HepG2 (cell line): ENCODE results near the gene CARD19. TPM values are rescaled to one million over a fixed set of nuclear protein-coding genes. Genes with fewer than 3 reads are reported as not detected.

Experiments
- ATAC-seq: fragments of 200-7000 bp; cut with Tn5 transposase; 3 replicates; pipeline ENCODE4 v1.9.1; 2020; ENCODE audit warnings: mild to moderate bottlenecking, moderate library complexity
- BruUV-seq: library from RNA; stranded (reverse); fragments of 400-500 nt; replicated peaks from 2 replicates; lab custom pipeline; 2021; lab: Mats Ljungman, UMichigan
- CTCF ChIA-PET: fragments of 300-600 bp; formaldehyde crosslinking; extraction: SDS; loops from one replicate; lab custom pipeline; 2021; ENCODE audit warnings: low total read pairs, inconsistent platforms, low intra/inter-chr PET ratio; lab: Yijun Ruan, JAX
- POLR2A ChIA-PET: fragments of 350-600 bp; sonication (Branson Sonifier 250); formaldehyde crosslinking; loops from one replicate; lab custom pipeline; 2020; ENCODE audit warnings: antibody characterized with exemption, inconsistent platforms; lab: Yijun Ruan, JAX
- DNase-seq: peaks from one replicate; pipeline ENCODE4 v3.0.0-alpha.2; 2015; ENCODE audit warnings: low spot score
- FAIRE-seq: peaks from 3 replicates; lab custom pipeline; 2011; peaks lifted over from hg19 to GRCh38; lab: Jason Lieb, UNC
- H2AFZ ChIP-seq: one replicate; pipeline ENCODE4 v1.6.1; 2011; ENCODE audit warnings: low read length, inconsistent platforms
- H3K27ac ChIP-seq: fragments of 300-600 bp; 3 replicates; pipeline ENCODE4 v1.8.0; 2011; ENCODE audit warnings: mixed run types, mild to moderate bottlenecking, mixed read lengths, low read length, inconsistent platforms; ENCODE audit not compliant: insufficient read depth; ENCODE audit errors: extremely low read length
- H3K27me3 ChIP-seq, 2 experiments: fragments of 200-600 bp in 1 of 2; 2 replicates in 1 of 2; 3 replicates in 1 of 2; pipeline versions ENCODE4 v1.6.0 to v1.8.0; 2011; ENCODE audit warnings: low read length in 2 of 2, mild to moderate bottlenecking in 2 of 2, moderate library complexity in 2 of 2, inconsistent platforms in 1 of 2; ENCODE audit not compliant: insufficient read depth in 2 of 2, control insufficient read depth in 1 of 2
- H3K36me3 ChIP-seq, 2 experiments: fragments of 200-600 bp in 1 of 2; replicated peaks in 1 of 2; 2 replicates in 1 of 2; 3 replicates in 1 of 2; pipeline versions ENCODE4 v1.5.1 to v1.8.0; 2011; ENCODE audit warnings: low read length in 2 of 2, inconsistent platforms in 1 of 2; ENCODE audit not compliant: insufficient read depth in 2 of 2, control insufficient read depth in 1 of 2
- H3K4me1 ChIP-seq: 2 replicates; pipeline ENCODE4 v1.5.1; 2012; ENCODE audit warnings: low read length, inconsistent platforms; ENCODE audit not compliant: insufficient read depth
- H3K4me2 ChIP-seq: 2 replicates; pipeline ENCODE4 v1.6.0; 2011; ENCODE audit warnings: low read depth, low read length, inconsistent platforms
- H3K4me3 ChIP-seq, 3 experiments: fragments of 200-600 bp in 1 of 3; sonication (generic), shearing (Covaris generic) in 1 of 3; replicated peaks in 1 of 3; 2 replicates each; pipeline ENCODE4 v1.5.1; 2011 to 2016; ENCODE audit warnings: low read length in 3 of 3, inconsistent platforms in 2 of 3, low read depth in 2 of 3, mild to moderate bottlenecking in 2 of 3, control low read depth in 1 of 3, mixed read lengths in 1 of 3; ENCODE audit not compliant: insufficient read depth in 1 of 3
- H3K79me2 ChIP-seq: one replicate; pipeline ENCODE4 v1.6.1; 2011; ENCODE audit warnings: low read length, inconsistent platforms; ENCODE audit not compliant: insufficient read depth
- H3K9ac ChIP-seq: 2 replicates; pipeline ENCODE4 v1.6.0; 2011; ENCODE audit warnings: mild to moderate bottlenecking, low read depth, low read length, inconsistent platforms; ENCODE audit not compliant: insufficient read depth
- H3K9me3 ChIP-seq: 2 replicates; pipeline ENCODE4 v1.5.1; 2012; ENCODE audit warnings: mild to moderate bottlenecking, low read length
- H4K20me1 ChIP-seq: 2 replicates; pipeline ENCODE4 v1.6.0; 2011; ENCODE audit warnings: inconsistent platforms, mild to moderate bottlenecking, low read length, moderate library complexity; ENCODE audit not compliant: insufficient read depth
- KLF13 ChIP-seq: sonication (generic); formaldehyde crosslinking; IDR thresholded peaks from 2 replicates; pipeline ENCODE4 v1.4.0; 2020; ENCODE audit warnings: mild to moderate bottlenecking, missing genetic modification reagents
- NFYB ChIP-seq: sonication (generic); formaldehyde crosslinking; IDR thresholded peaks from 2 replicates; pipeline ENCODE4 v1.4.0; 2020; ENCODE audit warnings: missing genetic modification reagents
- TOE1 ChIP-seq: sonication (generic); formaldehyde crosslinking; IDR thresholded peaks from 2 replicates; pipeline ENCODE4 v1.4.0; 2020; ENCODE audit warnings: mild to moderate bottlenecking, missing genetic modification reagents
- ZBTB21 ChIP-seq: sonication (generic); formaldehyde crosslinking; IDR thresholded peaks from 2 replicates; pipeline ENCODE4 v1.4.0; 2020; ENCODE audit warnings: missing genetic modification reagents
- ZNF136 ChIP-seq: sonication (generic); formaldehyde crosslinking; IDR thresholded peaks from 2 replicates; pipeline ENCODE4 v1.8.1; 2022; ENCODE audit warnings: low read depth, mild to moderate bottlenecking, moderate library complexity, missing genetic modification reagents
- ZNF331 ChIP-seq: sonication (generic); formaldehyde crosslinking; IDR thresholded peaks from 2 replicates; pipeline ENCODE4 v1.4.0; 2020; ENCODE audit warnings: missing genetic modification reagents
- ZNF558 ChIP-seq: sonication (generic); formaldehyde crosslinking; IDR thresholded peaks from 2 replicates; pipeline ENCODE4 v1.9.0; 2022; ENCODE audit warnings: mild to moderate bottlenecking, missing genetic modification reagents, borderline replicate concordance
- ZNF563 ChIP-seq: sonication (generic); formaldehyde crosslinking; IDR thresholded peaks from 2 replicates; pipeline ENCODE4 v1.8.0; 2022; ENCODE audit warnings: mild to moderate bottlenecking, moderate library complexity, missing genetic modification reagents
- WGBS: methylation state at CpG from one replicate; pipeline ENCODE4 v1.1.6; 2017; ENCODE audit warnings: low lambda C conversion rate; 5-methylcytosine and 5-hydroxymethylcytosine counted together
- in situ Hi-C: cut with HindIII; loops from 2 replicates; pipeline ENCODE4 v1.10.0; 2017; ENCODE audit warnings: low pct_unique_long_range_greater_than_20kb; ENCODE audit not compliant: extremely low pct_ligation_motif_present
- intact Hi-C: fragments of 100-400 bp; cut with micrococcal nuclease; formaldehyde crosslinking; loops from one replicate; pipeline ENCODE4 v1.10.0; 2022; ENCODE audit not compliant: unreplicated experiment
- polyA plus RNA-seq, 8 experiments: library from polyadenylated mRNA; depleted of rRNA in 3 of 8; stranded (reverse) in 7 of 8; unstranded in 1 of 8; fragments of >200 nt; fragmentation: Illumina TruSeq in 4 of 8; extraction: Trizol in 4 of 8; gene quantifications; 2 replicates each; pipeline versions ENCODE4 v1.2.1 to v1.2.3, GENCODE V29; 2011 to 2016; ENCODE audit warnings: low read depth in 4 of 8, missing spikeins in 1 of 8, mixed read lengths in 1 of 8; ENCODE audit not compliant: insufficient read depth in 1 of 8
- total RNA-seq, 5 experiments: library from RNA; depleted of rRNA; stranded (reverse); fragments of >200 nt; fragmentation: Illumina TruSeq; extraction: Trizol; gene quantifications; 2 replicates each; pipeline ENCODE4 v1.2.3, GENCODE V29; 2016; ENCODE audit warnings: low read depth in 1 of 5
- TF ChIP-seq, protein P1 (sequence below): sonication (generic); formaldehyde crosslinking; IDR thresholded peaks from 2 replicates; pipeline ENCODE4 v1.4.0; 2020; ENCODE audit warnings: missing genetic modification reagents
- TF ChIP-seq, protein P2 (sequence below): sonication (generic); formaldehyde crosslinking; IDR thresholded peaks from 2 replicates; pipeline ENCODE4 v1.5.0; 2020; ENCODE audit warnings: mild to moderate bottlenecking, missing genetic modification reagents, moderate library complexity
- TF ChIP-seq, protein P3 (sequence below): sonication (generic); formaldehyde crosslinking; IDR thresholded peaks from 2 replicates; pipeline ENCODE4 v1.4.0; 2020; ENCODE audit warnings: mild to moderate bottlenecking, missing genetic modification reagents

The CARD19 gene
- total and polyA plus RNA-seq, 2 of the 13 experiments (the other 11 are each of a cell fraction or from before 2014, with no cell fraction given), result 18.4 to 47.2 TPM

DNA sequence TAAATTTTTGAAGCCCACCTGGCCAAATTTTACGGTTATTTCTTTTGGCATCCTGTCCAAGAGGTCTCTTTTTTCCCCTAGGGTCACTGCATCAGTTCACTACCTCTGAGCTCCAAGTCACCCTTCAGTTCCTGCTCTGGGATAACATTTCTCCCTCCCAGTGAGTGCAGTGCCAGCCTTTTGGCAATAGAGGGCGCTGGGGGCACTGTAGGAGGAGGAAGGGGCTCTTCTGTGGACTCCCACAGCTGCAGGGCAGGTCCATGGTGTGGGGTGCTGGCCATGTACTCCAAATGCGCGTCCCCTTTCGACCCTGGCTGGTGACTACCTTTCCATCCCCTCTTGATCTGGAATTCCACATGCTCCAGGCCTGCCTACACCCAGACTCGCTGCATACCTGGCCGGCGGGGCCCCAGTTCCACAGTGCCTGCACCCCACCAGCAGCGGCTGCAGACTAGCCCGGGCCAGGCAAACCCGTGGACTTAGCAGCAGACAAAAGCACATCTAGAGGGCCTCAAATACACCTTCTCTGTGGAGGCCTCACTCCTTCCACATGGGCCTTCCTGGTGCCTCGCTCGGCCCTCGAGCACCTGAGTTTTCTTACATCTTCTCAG lies 58.4 kb downstream of the CARD19 start:
- peak; percentile 71 for ATAC-seq
- peak; percentile 58 for DNase-seq
- in situ Hi-C loops (loop anchor here (25.0 kb wide), 1 partner anchor 283 kb away; no protein-coding TSS in a partner anchor), intact Hi-C loops (loop anchor here (10.0 kb wide), 1 partner anchor 270 kb away; no protein-coding TSS in a partner anchor)
- Histone ChIP-seq H3K4me1 (peaks cover 38% of the 10 kb centered on the region), H3K9me3 (no peaks in the 10 kb centered on the region), H3K4me3 (no peak overlapping the region; a peak in 1 of 6 replicates), H3K9ac (no peak overlapping the region), H3K27me3 (peaks cover 0 to 2% of the 10 kb centered on the region in 2 experiments; a peak in 2 of 5 replicates), H3K4me2 (peak overlapping the region; percentile 30; the same call in 1 of the 2 replicates), H3K36me3 (no peaks in the 10 kb centered on the region), H2AFZ (no peak overlapping the region), H3K27ac (no peak overlapping the region), H4K20me1 (no peaks in the 10 kb centered on the region), H3K79me2 (no peaks in the 10 kb centered on the region)
- no peak for FAIRE-seq
- CTCF ChIA-PET, result interaction anchor here (0.6 kb wide), 1 partner anchor 148 kb away, joined by 3 read pairs; no protein-coding TSS in a partner anchor
- no TSS peak for BruUV-seq
- POLR2A ChIA-PET, result interaction anchor here (0.9 to 2.0 kb wide), 4 partner anchors 21 to 145 kb away, joined by 4 to 11 read pairs (median 4); partner anchors contain the start of gene NINJ1
- WGBS, result 51% methylated on average over 8 of the region's 14 CpGs
- TF ChIP-seq ZBTB21 (CRISPR knock-in tag), result no peak
- TF ChIP-seq, protein P1, sequence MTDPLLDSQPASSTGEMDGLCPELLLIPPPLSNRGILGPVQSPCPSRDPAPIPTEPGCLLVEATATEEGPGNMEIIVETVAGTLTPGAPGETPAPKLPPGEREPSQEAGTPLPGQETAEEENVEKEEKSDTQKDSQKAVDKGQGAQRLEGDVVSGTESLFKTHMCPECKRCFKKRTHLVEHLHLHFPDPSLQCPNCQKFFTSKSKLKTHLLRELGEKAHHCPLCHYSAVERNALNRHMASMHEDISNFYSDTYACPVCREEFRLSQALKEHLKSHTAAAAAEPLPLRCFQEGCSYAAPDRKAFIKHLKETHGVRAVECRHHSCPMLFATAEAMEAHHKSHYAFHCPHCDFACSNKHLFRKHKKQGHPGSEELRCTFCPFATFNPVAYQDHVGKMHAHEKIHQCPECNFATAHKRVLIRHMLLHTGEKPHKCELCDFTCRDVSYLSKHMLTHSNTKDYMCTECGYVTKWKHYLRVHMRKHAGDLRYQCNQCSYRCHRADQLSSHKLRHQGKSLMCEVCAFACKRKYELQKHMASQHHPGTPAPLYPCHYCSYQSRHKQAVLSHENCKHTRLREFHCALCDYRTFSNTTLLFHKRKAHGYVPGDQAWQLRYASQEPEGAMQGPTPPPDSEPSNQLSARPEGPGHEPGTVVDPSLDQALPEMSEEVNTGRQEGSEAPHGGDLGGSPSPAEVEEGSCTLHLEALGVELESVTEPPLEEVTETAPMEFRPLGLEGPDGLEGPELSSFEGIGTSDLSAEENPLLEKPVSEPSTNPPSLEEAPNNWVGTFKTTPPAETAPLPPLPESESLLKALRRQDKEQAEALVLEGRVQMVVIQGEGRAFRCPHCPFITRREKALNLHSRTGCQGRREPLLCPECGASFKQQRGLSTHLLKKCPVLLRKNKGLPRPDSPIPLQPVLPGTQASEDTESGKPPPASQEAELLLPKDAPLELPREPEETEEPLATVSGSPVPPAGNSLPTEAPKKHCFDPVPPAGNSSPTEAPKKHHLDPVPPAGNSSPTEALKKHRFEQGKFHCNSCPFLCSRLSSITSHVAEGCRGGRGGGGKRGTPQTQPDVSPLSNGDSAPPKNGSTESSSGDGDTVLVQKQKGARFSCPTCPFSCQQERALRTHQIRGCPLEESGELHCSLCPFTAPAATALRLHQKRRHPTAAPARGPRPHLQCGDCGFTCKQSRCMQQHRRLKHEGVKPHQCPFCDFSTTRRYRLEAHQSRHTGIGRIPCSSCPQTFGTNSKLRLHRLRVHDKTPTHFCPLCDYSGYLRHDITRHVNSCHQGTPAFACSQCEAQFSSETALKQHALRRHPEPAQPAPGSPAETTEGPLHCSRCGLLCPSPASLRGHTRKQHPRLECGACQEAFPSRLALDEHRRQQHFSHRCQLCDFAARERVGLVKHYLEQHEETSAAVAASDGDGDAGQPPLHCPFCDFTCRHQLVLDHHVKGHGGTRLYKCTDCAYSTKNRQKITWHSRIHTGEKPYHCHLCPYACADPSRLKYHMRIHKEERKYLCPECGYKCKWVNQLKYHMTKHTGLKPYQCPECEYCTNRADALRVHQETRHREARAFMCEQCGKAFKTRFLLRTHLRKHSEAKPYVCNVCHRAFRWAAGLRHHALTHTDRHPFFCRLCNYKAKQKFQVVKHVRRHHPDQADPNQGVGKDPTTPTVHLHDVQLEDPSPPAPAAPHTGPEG (CRISPR knock-in tag), result no peak
- no peak for TF ChIP-seq ZNF331 (CRISPR knock-in tag)
- TF ChIP-seq, protein P2, sequence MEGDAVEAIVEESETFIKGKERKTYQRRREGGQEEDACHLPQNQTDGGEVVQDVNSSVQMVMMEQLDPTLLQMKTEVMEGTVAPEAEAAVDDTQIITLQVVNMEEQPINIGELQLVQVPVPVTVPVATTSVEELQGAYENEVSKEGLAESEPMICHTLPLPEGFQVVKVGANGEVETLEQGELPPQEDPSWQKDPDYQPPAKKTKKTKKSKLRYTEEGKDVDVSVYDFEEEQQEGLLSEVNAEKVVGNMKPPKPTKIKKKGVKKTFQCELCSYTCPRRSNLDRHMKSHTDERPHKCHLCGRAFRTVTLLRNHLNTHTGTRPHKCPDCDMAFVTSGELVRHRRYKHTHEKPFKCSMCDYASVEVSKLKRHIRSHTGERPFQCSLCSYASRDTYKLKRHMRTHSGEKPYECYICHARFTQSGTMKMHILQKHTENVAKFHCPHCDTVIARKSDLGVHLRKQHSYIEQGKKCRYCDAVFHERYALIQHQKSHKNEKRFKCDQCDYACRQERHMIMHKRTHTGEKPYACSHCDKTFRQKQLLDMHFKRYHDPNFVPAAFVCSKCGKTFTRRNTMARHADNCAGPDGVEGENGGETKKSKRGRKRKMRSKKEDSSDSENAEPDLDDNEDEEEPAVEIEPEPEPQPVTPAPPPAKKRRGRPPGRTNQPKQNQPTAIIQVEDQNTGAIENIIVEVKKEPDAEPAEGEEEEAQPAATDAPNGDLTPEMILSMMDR (CRISPR knock-in tag), result peak; percentile 89
- no peak for TF ChIP-seq ZNF136 (CRISPR knock-in tag)
- TF ChIP-seq KLF13 (CRISPR knock-in tag), result no peak
- no peak for TF ChIP-seq ZNF558
- TF ChIP-seq ZNF563, result 0 out of 2 replicates have a peak, but pooled peaks have one; percentile 20
- TF ChIP-seq, protein P3, sequence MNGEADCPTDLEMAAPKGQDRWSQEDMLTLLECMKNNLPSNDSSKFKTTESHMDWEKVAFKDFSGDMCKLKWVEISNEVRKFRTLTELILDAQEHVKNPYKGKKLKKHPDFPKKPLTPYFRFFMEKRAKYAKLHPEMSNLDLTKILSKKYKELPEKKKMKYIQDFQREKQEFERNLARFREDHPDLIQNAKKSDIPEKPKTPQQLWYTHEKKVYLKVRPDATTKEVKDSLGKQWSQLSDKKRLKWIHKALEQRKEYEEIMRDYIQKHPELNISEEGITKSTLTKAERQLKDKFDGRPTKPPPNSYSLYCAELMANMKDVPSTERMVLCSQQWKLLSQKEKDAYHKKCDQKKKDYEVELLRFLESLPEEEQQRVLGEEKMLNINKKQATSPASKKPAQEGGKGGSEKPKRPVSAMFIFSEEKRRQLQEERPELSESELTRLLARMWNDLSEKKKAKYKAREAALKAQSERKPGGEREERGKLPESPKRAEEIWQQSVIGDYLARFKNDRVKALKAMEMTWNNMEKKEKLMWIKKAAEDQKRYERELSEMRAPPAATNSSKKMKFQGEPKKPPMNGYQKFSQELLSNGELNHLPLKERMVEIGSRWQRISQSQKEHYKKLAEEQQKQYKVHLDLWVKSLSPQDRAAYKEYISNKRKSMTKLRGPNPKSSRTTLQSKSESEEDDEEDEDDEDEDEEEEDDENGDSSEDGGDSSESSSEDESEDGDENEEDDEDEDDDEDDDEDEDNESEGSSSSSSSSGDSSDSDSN (CRISPR knock-in tag), result no peak
- TF ChIP-seq NFYB, result no peak
- TF ChIP-seq TOE1 (CRISPR knock-in tag), result no peak
